ENCODE results near the gene PRR13. TPM values are rescaled to one million over a fixed set of nuclear protein-coding genes. Genes with fewer than 3 reads are reported as not detected.
"Not testable (repeated sequence)": the region's sequence is repeated elsewhere in the genome, so short reads cannot be mapped to it uniquely, and the experiment has no call there.

Gene PRR13
- total and polyA plus RNA-seq, 2 of the 8 experiments (the other 6 are each of a cell fraction or from before 2014, with no cell fraction given), result 82.9 to 185 TPM

DNA sequence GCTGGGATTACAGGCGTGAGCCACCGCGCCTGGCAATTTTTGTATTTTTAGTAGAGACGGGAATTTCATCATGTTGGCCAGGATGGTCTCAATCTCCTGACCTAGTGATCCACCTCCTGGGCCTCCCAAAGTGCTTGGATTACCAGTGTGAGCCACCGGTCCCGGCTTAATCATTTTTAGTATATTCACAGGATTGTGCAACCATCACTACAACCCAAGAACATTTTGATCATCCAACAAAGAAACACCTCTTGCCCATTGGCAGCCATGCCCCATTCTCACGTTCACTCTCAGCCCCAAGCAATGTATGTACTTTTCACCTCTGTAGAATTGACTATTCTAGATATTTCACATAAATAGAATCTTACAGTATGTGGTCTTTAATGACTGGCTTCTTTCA lies 41.6 kb upstream of the PRR13 start (continued):
- TF ChIP-seq SP2 (IDR thresholded peaks at IDR 0.05; ENCODE audit: low read length), result no peak

DNA sequence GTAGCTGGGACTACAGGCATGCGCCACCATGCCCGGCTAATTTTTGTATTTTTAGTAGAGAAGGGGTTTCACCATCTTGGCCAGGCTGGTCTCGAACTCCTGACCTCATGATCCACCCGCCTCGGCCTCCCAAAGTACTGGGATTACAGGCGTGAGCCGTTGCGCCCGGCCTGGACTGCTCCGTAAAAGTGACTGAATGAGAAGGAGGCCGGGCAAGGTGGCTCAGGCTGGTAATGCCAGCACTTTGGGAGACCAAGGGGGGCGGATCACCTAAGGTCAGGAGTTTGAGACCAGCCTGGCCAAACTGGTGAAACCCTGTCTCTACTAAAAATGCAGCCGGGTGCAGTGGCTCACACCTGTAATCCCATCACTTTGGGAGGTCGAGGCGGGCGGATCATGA lies 39.2 kb upstream of the PRR13 start:
- not testable (repeated sequence) for H3K79me1 ChIP-seq (ENCODE audit: low read depth, low read length); H3K9me3 ChIP-seq (ENCODE audit: insufficient read depth in 2 of 2, low read depth in 1 of 2, low read length in 1 of 2); H3K4me1 ChIP-seq (replicated peaks in 1 of 4; ENCODE audit: control insufficient read depth in 3 of 4, insufficient read depth in 4 of 4, low read length in 3 of 4)

More for the DNA sequence above, 39.2 kb upstream of the PRR13 start:
- H3K27me3 ChIP-seq (replicated peaks in 1 of 4; ENCODE audit: control insufficient read depth in 3 of 4, extremely low read depth in 1 of 4, insufficient read depth in 3 of 4, low read length in 3 of 4); H3K14ac ChIP-seq (ENCODE audit: insufficient read length); H3K9ac ChIP-seq (replicated peaks in 1 of 4; ENCODE audit: extremely low read depth in 1 of 4, low read depth in 3 of 4, low read length in 3 of 4); H2BK12ac ChIP-seq (ENCODE audit: low read depth, low read length); FAIRE-seq; H3K27ac ChIP-seq (ENCODE audit: low read depth, low read length); H4K20me1 ChIP-seq (replicated peaks in 1 of 2; ENCODE audit: control insufficient read depth in 1 of 2, insufficient read depth in 2 of 2, low read length in 2 of 2); H4K8ac ChIP-seq (ENCODE audit: extremely low read depth, insufficient read depth, low read length); H3K23me2 ChIP-seq (ENCODE audit: low read depth, low read length); H2BK15ac ChIP-seq (ENCODE audit: low read length); DNase-seq (ENCODE audit: low read depth in 1 of 2, low spot score in 2 of 2); H3K4me2 ChIP-seq (ENCODE audit: insufficient read depth in 1 of 2, low read depth in 2 of 2, low read length in 2 of 2); H2BK20ac ChIP-seq (ENCODE audit: low read length); H2AK5ac ChIP-seq (ENCODE audit: low read depth, low read length); H4K91ac ChIP-seq (replicated peaks; ENCODE audit: insufficient read length, low read length); H3K18ac ChIP-seq (ENCODE audit: extremely low read depth, low read length); H4K5ac ChIP-seq (ENCODE audit: insufficient read length, low read depth, low read length); H3K4me3 ChIP-seq (ENCODE audit: extremely low read depth in 1 of 4, insufficient read depth in 2 of 4, low read depth in 3 of 4, low read length in 4 of 4); H2BK120ac ChIP-seq (replicated peaks; ENCODE audit: low read depth, low read length); H3K36me3 ChIP-seq (ENCODE audit: control insufficient read depth in 2 of 4, insufficient read depth in 4 of 4, low read length in 3 of 4); H2BK5ac ChIP-seq (ENCODE audit: low read depth, low read length); H2AFZ ChIP-seq (ENCODE audit: low read length); H3K56ac ChIP-seq (replicated peaks; ENCODE audit: insufficient read length, low read depth, low read length); H3K23ac ChIP-seq (ENCODE audit: insufficient read length); H3K4ac ChIP-seq (replicated peaks; ENCODE audit: insufficient read length, low read depth, low read length): not testable (repeated sequence)
- WGBS, 2 experiments (ENCODE audit: extremely low coverage in 1 of 2, insufficient coverage in 1 of 2, insufficient read length in 1 of 2, insufficient replicate concordance in 2 of 2, low coverage in 1 of 2, low lambda C conversion rate in 2 of 2, missing lambda C conversion rate in 1 of 2), result 95% methylated on average over 16 of the region's 16 CpGs; no CpG with 5 or more reads in 1 of the 2 experiments
- H3K79me2 ChIP-seq (ENCODE audit: control insufficient read depth in 1 of 2, insufficient read depth in 2 of 2, low read length in 2 of 2), result peaks cover 0 to 19% of the 10 kb centered on the region in 2 experiments; a peak in 2 of 4 replicates
- ChIA-PET POLR2A (ENCODE audit: partially characterized antibody) (interaction anchor here (0.9 to 1.2 kb wide), 3 partner anchors 14 to 72 kb away, joined by 3 read pairs; no protein-coding TSS in a partner anchor), CTCF (ENCODE audit: partially characterized antibody) (interaction anchor here (1.0 to 6.3 kb wide), 5 partner anchors 18 to 79 kb away, joined by 3 to 30 read pairs (median 4); partner anchors contain the start of gene AMHR2)
